Uterus (tissue), 2 donors: Measurements from ENCODE around the gene ATP6V0E2.

Experiments
- CTCF ChIP-seq, 4 experiments: fragments of 200-600 bp in 2 of 4; fragments of 450-650 bp in 2 of 4; sonication (generic) in 2 of 4; IDR thresholded peaks; one replicate each; pipeline ENCODE4 v1.5.1; 2016 to 2019; ENCODE audit warnings: antibody characterized with exemption in 4 of 4, mild to moderate bottlenecking in 2 of 4, moderate library complexity in 1 of 4
- POLR2A ChIP-seq, 2 donors: fragments of 450-650 bp; IDR thresholded peaks; one replicate each; pipeline ENCODE4 v1.6.1; 2016; ENCODE audit warnings: antibody characterized with exemption in 2 of 2, mild to moderate bottlenecking in 1 of 2, moderate library complexity in 1 of 2

- TF ChIP-seq CTCF (IDR thresholded peaks at IDR 0.05), result no peak
- no peak for TF ChIP-seq POLR2A (IDR thresholded peaks at IDR 0.05)
These were observed 6.9 kb upstream of the ATP6V0E2 start for GRCh38 chr7:149866779-149867447.
